K562 (cell line): ENCODE data around the gene AKAP10. TPM values are rescaled to one million over a fixed set of nuclear protein-coding genes. Genes with fewer than 3 reads are reported as not detected.

Experiments
- ARNT ChIP-seq, 2 experiments: fragments of 450-650 bp; IDR thresholded peaks; 2 replicates each; pipeline ENCODE4 v1.6.1; 2016; ENCODE audit warnings: mild to moderate bottlenecking in 1 of 2
- BMI1 ChIP-seq: fragments of 150-350 bp; IDR thresholded peaks from 2 replicates; pipeline ENCODE4 v1.6.1; 2014; ENCODE audit warnings: low read length
- CREB5 ChIP-seq: fragments of 250-450 bp; sonication (Bioruptor Pico); IDR thresholded peaks from 2 replicates; pipeline ENCODE4 v1.5.0; 2020; ENCODE audit warnings: mild to moderate bottlenecking
- MYBL2 ChIP-seq, 2 experiments: fragments of 450-650 bp in 1 of 2; sonication (generic) in 1 of 2; formaldehyde crosslinking in 1 of 2; IDR thresholded peaks; 2 replicates each; pipeline versions ENCODE4 v1.6.1 to v1.8.1; 2017 to 2022; ENCODE audit warnings: borderline replicate concordance in 1 of 2, inconsistent platforms in 1 of 2, low read depth in 1 of 2, mild to moderate bottlenecking in 1 of 2, missing genetic modification reagents in 1 of 2, moderate library complexity in 1 of 2
- POLR2G ChIP-seq: fragments of 200-400 bp; formaldehyde crosslinking; IDR thresholded peaks from 2 replicates; pipeline ENCODE4 v1.6.1; 2017; ENCODE audit warnings: low read depth, mild to moderate bottlenecking, antibody characterized with exemption, low read length, moderate library complexity
- POLR3G ChIP-seq: IDR thresholded peaks from 2 replicates; pipeline ENCODE4 v1.6.1; 2011; ENCODE audit not compliant: insufficient read length, insufficient replicate concordance; ENCODE audit errors: extremely low read depth
- RBM34 ChIP-seq: fragments of 200-400 bp; formaldehyde crosslinking; IDR thresholded peaks from 2 replicates; pipeline ENCODE4 v1.6.1; 2018; ENCODE audit warnings: low read length, borderline replicate concordance; ENCODE audit not compliant: insufficient read depth
- SMAD1 ChIP-seq: fragments of 150-350 bp; IDR thresholded peaks from 2 replicates; pipeline ENCODE4 v1.6.1; 2014; ENCODE audit warnings: low read length, low read depth; ENCODE audit not compliant: partially characterized antibody
- STAT6 ChIP-seq: sonication (generic); formaldehyde crosslinking; IDR thresholded peaks from 2 replicates; pipeline ENCODE4 v1.8.1; 2023; ENCODE audit warnings: mild to moderate bottlenecking, missing genetic modification reagents
- TAL1 ChIP-seq: fragments of 450-650 bp; IDR thresholded peaks from 2 replicates; pipeline ENCODE4 v1.6.1; 2016; ENCODE audit warnings: mild to moderate bottlenecking
- TEAD4 ChIP-seq, 2 experiments: sonication (generic) in 1 of 2; formaldehyde crosslinking in 1 of 2; IDR thresholded peaks; 2 replicates each; pipeline versions ENCODE4 v1.6.1 to v1.8.0; 2012 to 2022; ENCODE audit warnings: borderline replicate concordance in 1 of 2, inconsistent platforms in 1 of 2, low read length in 1 of 2, mild to moderate bottlenecking in 1 of 2, missing genetic modification reagents in 1 of 2
- U2AF1 ChIP-seq: fragments of 200-400 bp; formaldehyde crosslinking; optimal IDR thresholded peaks from 2 replicates; pipeline ENCODE3; 2017; ENCODE audit warnings: mild to moderate bottlenecking, low read depth, low read length, moderate library complexity
- ZBTB1 ChIP-seq: sonication (generic); formaldehyde crosslinking; IDR thresholded peaks from 2 replicates; pipeline ENCODE4 v1.8.1; 2023; ENCODE audit warnings: missing genetic modification reagents, low read depth, mild to moderate bottlenecking, borderline replicate concordance
- ZKSCAN8 ChIP-seq: fragments of 200-800 bp; sonication (Bioruptor generic); IDR thresholded peaks from 2 replicates; pipeline ENCODE4 v1.6.1; 2016; ENCODE audit warnings: missing genetic modification characterization, missing compliant biosample characterization
- ZNF121 ChIP-seq: sonication (generic); formaldehyde crosslinking; conservative IDR thresholded peaks from 2 replicates; pipeline ENCODE4 v1.8.0; 2022; ENCODE audit warnings: missing genetic modification reagents
- ZNF239 ChIP-seq: fragments of 250-450 bp; sonication (Bioruptor Pico); IDR thresholded peaks from 2 replicates; pipeline ENCODE4 v1.4.0; 2020; ENCODE audit warnings: mild to moderate bottlenecking
- ZNF253 ChIP-seq: fragments of 250-450 bp; sonication (Bioruptor Pico); conservative IDR thresholded peaks from 2 replicates; pipeline ENCODE4 v1.6.1; 2021; ENCODE audit warnings: mild to moderate bottlenecking
- polyA plus RNA-seq, 8 experiments: library from polyadenylated mRNA; depleted of rRNA in 4 of 8; stranded (reverse) in 5 of 8; unstranded in 3 of 8; fragments of >200 nt; fragmentation: Nextera tagmentation in 2 of 8; fragmentation: Illumina TruSeq in 1 of 8; extraction: Ambion mirVana in 2 of 8; extraction: Trizol in 1 of 8; gene quantifications; 2 replicates each; pipeline versions ENCODE4 v1.2.1 to v1.2.3, GENCODE V29; 2011 to 2014; ENCODE audit warnings: inconsistent platforms in 1 of 8, missing spikeins in 1 of 8
- total RNA-seq, 7 experiments: library from RNA; depleted of rRNA in 6 of 7; stranded (reverse); fragments of >200 nt in 6 of 7; fragmentation: Illumina TruSeq in 2 of 7; extraction: Trizol in 2 of 7; gene quantifications; 2 replicates each; pipeline versions ENCODE4 v1.2.1 to v1.2.3, GENCODE V29; 2011 to 2021; ENCODE audit warnings: low replicate concordance in 1 of 7
- TF ChIP-seq, protein P1 (sequence below), 3 experiments: IDR thresholded peaks in 2 of 3; conservative IDR thresholded peaks in 1 of 3; 2 replicates each; pipeline ENCODE4 v1.5.1; 2011 to 2012; ENCODE audit warnings: low read length in 3 of 3, mild to moderate bottlenecking in 3 of 3, control low read depth in 2 of 3, improper control_type of control experiment in 1 of 3, inconsistent platforms in 1 of 3, low read depth in 1 of 3, mixed read lengths in 1 of 3, moderate library complexity in 1 of 3; ENCODE audit not compliant: insufficient read depth in 2 of 3
- TF ChIP-seq, protein P2 (sequence below): fragments of 450-650 bp; IDR thresholded peaks from 2 replicates; pipeline ENCODE4 v1.6.1; 2014; ENCODE audit warnings: low read depth, mild to moderate bottlenecking, moderate library complexity, borderline replicate concordance

Gene AKAP10
- total and polyA plus RNA-seq, 9 of the 15 experiments (the other 6 are each of a cell fraction or from before 2014, with no cell fraction given): 4.0 to 20.3 (median 8.2) TPM

- TF ChIP-seq CREB5: no peak
- no peak for TF ChIP-seq POLR3G
- TF ChIP-seq ZNF239 (CRISPR knock-in tag): no peak
- TF ChIP-seq, protein P1, sequence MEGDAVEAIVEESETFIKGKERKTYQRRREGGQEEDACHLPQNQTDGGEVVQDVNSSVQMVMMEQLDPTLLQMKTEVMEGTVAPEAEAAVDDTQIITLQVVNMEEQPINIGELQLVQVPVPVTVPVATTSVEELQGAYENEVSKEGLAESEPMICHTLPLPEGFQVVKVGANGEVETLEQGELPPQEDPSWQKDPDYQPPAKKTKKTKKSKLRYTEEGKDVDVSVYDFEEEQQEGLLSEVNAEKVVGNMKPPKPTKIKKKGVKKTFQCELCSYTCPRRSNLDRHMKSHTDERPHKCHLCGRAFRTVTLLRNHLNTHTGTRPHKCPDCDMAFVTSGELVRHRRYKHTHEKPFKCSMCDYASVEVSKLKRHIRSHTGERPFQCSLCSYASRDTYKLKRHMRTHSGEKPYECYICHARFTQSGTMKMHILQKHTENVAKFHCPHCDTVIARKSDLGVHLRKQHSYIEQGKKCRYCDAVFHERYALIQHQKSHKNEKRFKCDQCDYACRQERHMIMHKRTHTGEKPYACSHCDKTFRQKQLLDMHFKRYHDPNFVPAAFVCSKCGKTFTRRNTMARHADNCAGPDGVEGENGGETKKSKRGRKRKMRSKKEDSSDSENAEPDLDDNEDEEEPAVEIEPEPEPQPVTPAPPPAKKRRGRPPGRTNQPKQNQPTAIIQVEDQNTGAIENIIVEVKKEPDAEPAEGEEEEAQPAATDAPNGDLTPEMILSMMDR (IDR thresholded peaks at IDR 0.05 in 2 of 3, conservative IDR thresholded peaks at IDR 0.05 in 1 of 3; ENCODE audit: insufficient read depth in 2 of 3, low read depth in 1 of 3, low read length in 3 of 3): no peak
- no peak for TF ChIP-seq ZNF253 (CRISPR knock-in tag)
- TF ChIP-seq SMAD1: no peak
- no peak for TF ChIP-seq STAT6 (CRISPR knock-in tag)
- TF ChIP-seq, protein P2, sequence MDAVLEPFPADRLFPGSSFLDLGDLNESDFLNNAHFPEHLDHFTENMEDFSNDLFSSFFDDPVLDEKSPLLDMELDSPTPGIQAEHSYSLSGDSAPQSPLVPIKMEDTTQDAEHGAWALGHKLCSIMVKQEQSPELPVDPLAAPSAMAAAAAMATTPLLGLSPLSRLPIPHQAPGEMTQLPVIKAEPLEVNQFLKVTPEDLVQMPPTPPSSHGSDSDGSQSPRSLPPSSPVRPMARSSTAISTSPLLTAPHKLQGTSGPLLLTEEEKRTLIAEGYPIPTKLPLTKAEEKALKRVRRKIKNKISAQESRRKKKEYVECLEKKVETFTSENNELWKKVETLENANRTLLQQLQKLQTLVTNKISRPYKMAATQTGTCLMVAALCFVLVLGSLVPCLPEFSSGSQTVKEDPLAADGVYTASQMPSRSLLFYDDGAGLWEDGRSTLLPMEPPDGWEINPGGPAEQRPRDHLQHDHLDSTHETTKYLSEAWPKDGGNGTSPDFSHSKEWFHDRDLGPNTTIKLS: peak; percentile 62; the same call in 1 of the 2 replicates
- TF ChIP-seq POLR2G: peak; percentile 92
- TF ChIP-seq RBM34: no peak
- no peak for TF ChIP-seq ZKSCAN8 (CRISPR knock-in tag)
- TF ChIP-seq U2AF1: no peak
- TF ChIP-seq TAL1: no peak
- no peak for TF ChIP-seq MYBL2 (IDR thresholded peaks at IDR 0.05; ENCODE audit: low read depth)
- TF ChIP-seq MYBL2 (CRISPR knock-in tag; IDR thresholded peaks at IDR 0.05; ENCODE audit: borderline replicate concordance): no peak
- TF ChIP-seq TEAD4 (IDR thresholded peaks at IDR 0.05; ENCODE audit: low read length): no peak
- TF ChIP-seq TEAD4 (CRISPR knock-in tag; IDR thresholded peaks at IDR 0.05; ENCODE audit: borderline replicate concordance): no peak; the same call in 1 of the 2 replicates
- TF ChIP-seq BMI1: no peak
- peak; percentile 18; the same call in 1 of the 2 replicates for TF ChIP-seq ZBTB1
- TF ChIP-seq ARNT (IDR thresholded peaks at IDR 0.05): no peak
- TF ChIP-seq ZNF121 (CRISPR knock-in tag): no peak
Measured at GRCh38 chr17:19977293-19978208, at the start of gene AKAP10 (continued).
